Middle frontal gyrus (tissue), 1 donor: ENCODE measurements around the gene SOX18.

ENCODE experiments used
- DNase-seq: peaks from one replicate; pipeline ENCODE4 v3.0.0-alpha.2; 2015; ENCODE audit warnings: low spot score; ENCODE audit errors: extremely low spot score

Gene SOX18

DNA sequence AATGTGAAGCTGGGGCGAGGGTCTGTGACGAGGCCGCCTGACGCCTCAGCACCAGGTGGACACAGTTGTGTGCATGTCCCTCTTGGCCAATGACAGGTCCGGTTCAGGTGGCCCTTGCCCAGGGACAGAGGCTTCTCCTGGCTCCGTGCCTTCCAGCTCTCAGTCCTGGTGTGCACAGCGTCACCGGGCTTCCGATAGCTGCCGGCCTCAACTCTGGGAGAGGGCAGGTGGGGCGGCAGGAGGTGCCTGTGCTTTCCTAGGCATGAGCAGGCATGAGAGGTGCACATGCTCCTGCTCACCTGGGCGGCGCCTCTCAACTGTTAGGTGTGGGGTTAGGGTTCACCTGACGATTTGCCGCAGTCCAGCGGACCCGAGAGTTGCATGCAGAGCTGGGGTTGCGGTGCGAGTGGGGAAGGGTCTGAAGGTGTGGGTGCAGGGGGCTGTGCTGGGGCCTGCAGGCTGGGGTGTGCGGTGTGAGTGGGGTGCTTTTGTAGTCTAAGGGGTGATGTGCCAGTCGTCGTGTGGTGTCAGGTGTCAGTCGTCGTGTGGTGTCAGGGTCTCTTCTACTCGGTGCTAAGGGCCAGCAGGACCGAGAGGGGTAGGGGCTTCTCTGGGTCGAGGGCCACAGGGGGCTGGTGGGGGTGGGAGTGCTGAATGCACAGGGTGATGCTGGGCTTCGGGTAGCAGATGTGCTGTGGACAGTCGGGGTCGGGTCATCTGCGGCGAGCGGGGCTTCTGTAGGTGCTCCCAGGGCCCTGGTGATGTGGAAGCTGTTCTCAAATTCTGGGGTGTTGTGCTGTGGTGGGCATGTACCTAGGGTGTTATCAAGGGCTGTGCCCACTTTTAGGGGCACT lies 3.8 kb upstream of the SOX18 start:
- no peak for DNase-seq

- no peak for DNase-seq
Measured at GRCh38 chr20:64052326-64052722, 2.9 kb upstream of the SOX18 start.

GRCh38 chr20:64051561-64052325 lies 2.3 kb upstream of the SOX18 start:
- DNase-seq: no peak

DNA sequence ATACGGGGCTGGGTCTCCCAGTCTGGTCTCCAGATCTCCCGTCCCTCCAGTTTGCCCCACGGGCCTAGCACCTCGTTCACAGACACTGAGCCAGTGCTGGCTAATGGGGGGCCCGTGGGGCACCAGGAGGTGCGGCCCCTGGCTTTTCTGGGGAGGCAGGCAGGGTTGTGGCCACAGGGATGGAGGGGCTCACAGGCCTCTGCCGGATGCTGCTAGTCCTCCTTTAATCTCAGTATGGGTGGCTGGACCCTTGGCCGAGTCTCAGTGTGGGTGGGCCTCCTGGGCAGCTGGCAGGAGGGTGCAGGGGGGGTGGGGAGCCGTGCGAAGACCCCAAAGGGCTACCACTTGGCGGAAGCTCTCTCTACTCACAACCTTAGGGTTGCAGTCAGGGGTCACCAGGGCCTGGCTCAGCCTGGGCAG lies 1.6 kb upstream of the SOX18 start:
- DNase-seq: no peak

- no peak for DNase-seq
Measured at GRCh38 chr20:64050261-64051032, 1.0 kb upstream of the SOX18 start.

- DNase-seq: no peak
Measured at GRCh38 chr20:64049878-64050260, 430 bp upstream of the SOX18 start.

- DNase-seq: no peak
Measured at GRCh38 chr20:64048402-64049044, 916 bp downstream of the SOX18 start.

DNA sequence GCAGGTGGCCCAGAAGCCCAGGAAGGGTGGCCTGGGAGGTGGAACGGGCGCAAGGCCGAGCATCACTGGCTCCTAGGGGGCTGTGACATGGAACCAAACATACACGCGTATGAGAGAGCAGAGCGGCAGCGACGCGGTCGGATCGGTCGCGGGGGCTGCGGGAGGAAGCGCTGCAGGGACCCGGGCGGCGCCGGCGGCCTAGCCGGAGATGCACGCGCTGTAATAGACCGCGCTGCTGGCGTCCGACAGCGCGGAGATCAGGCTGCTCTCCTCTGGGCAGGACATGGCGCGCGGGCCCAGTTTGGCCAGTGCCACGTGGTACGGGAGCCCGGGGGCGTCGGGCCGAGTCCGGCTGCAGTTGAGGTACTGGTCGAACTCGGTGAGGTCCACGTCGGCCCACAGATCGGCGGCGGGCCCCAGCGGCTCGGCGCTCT lies 1.5 kb downstream of the SOX18 start:
- DNase-seq: no peak

DNA sequence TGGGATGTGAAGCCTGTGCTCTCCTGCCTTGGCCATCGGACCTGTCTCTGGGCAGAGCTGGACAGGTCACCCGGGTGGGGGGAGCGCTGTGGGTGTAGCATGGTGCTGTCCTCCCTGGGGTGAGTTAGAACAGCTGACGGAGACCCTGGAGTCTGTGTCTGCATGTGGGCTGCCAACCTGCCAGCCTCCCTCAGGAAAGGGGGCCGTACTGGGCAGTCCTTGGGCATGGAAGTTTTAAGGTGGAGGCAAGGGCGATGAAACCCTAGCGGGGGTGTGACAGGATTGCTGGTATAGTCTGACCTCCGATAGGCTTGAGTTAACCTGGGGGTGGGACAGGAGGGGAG lies 2.4 kb downstream of the SOX18 start:
- DNase-seq: no peak

GRCh38 chr20:64045346-64046011 lies 4.0 kb downstream of the SOX18 start:
- DNase-seq: no peak

DNA sequence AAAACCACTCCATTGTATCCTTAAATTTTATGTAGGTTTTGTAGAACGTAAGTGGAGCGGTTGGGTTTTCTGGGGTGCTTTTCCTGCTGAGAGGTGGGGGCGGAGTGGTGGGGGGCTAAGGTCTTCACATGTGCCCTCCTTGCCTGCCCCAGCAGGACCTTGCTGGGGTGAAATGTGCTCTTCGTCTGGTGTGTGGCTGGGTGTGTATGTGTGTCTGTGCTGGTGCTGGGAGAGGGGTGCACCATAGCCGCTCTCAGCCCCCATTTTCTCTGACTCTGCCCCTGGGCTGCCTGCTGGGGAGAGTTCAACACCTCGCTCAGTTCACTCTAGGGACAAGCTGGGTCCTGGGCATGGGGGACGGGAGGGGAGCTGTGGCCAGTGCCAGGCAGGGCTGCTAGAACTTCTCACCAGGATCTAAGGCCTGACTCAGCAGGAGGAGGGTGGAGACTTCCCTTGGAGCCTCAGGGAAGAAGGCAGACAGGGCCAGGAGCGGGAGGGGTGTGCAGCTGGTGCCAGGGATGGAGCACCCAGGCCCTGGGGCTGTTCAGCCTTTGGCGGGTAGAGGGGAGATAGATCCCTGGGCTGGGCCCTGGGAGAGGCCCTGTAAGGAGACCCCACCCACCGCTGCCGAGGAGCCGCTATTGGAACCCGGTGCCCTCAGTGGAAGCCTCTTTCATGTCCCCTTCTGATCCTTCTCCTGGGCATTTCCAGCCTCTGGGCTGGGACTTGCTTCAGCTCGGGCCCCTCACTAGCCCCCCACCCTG lies 4.8 kb downstream of the SOX18 start:
- no peak for DNase-seq

GRCh38 chr20:64043768-64044167 lies 5.7 kb downstream of the SOX18 start:
- no peak for DNase-seq

GRCh38 chr20:64042054-64042781 lies 7.2 kb downstream of the SOX18 start:
- no peak for DNase-seq

DNA sequence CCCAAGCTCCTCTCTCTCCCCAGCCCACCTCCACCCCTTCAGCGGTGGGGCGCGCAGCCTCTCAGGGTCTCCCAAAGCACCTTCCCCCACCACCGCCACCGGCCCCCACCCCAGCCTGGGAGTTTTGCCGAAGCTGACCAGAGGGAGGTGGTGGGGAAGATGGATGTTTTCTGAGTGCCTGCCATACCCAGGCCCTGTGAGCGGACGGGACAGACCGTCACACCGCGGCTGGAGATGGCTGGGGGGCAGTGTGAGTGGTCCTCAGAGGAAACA lies 7.7 kb downstream of the SOX18 start:
- no peak for DNase-seq

DNA sequence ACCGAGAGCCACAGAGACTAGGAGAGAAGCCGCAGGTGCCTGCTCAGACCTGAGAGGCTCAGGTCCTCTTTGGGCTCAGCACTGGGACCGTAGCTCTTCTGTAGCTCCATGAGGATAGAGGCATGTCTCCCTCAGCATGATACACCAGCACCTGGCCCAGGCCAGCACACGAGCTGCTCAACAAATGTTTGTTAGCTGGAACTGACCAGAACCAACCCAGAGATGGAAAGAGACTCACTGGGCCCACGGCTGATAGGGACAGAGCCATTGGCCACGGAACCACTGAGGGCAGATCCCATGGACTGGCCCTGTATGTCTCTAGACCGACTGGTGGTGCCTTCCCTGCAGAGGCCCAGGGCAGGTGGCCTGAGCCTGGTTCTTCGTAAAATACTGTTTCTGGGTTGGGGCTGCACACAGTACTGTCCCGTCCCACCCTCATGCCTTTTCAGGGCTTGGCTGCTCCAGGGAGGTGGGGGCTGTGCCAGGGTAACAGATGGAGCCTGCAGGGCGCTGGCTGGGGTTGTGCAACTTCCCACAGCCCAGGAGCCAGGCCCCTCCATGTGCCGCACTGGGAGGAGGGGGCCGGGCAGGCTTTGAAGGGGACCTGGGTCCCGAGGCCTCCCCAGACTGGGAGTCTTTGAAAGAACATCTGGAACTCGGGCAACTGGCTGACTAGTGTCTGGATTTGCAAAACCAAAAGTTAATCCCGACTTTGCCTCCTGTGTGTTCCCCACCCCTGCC lies 8.2 kb downstream of the SOX18 start:
- no peak for DNase-seq

- DNase-seq: no peak
Measured at GRCh38 chr20:64040231-64041039, 9.0 kb downstream of the SOX18 start.

DNA sequence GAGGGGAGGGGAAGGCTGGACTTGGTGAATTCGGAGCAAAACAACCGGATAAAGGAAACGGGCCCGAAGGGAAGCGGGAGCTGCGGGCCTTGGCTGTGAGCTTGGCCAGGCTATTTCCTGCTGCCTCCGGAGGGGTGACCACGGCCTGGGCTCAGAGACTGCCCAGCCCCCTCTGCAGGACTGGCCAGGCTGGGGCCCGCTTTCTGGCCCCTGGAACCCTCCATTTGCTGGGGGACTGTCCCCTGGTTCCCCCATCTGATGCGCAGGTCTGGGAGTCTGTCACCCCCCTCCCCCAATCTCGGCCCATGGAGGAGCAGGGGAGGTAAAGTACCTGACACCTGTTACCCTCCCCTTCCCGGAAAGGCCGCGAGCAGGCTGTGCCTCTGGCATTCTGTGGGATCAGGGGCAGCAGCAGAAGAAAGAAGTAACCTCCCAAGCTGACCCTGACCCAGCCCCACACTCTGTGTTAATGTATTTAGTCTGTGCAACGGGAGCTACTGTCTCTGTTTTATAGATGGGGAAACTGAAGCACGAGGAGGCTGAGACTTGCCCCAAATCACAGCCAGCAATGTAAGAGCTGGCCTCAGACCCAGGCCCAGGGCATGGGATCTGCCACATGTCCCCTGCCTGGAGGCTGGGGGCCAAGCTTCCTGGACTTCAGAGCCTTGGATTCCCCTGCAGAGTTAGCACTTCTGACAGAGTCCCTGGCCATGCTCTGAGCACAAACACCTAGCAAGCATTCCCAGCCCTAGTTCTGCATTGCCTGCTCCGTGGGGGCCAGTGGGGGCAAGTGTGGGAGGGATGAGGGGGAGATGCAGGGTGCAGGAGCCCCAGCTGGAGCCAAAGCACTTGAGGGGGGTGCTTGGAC lies 9.9 kb downstream of the SOX18 start:
- no peak for DNase-seq
